ENCODE results near the gene VPS13D. TPM values are rescaled to one million over a fixed set of nuclear protein-coding genes. Genes with fewer than 3 reads are reported as not detected.

Gene VPS13D
- total RNA-seq, 4 donors from 2014 or later, result 60.9 to 91.6 (median 71.6) TPM

- no peak for TF ChIP-seq CTCF (IDR thresholded peaks at IDR 0.05 in 4 of 5, conservative IDR thresholded peaks at IDR 0.05 in 1 of 5)
- TF ChIP-seq POLR2A (IDR thresholded peaks at IDR 0.05), result no peak
- intact Hi-C loops (cut with DNase I; ENCODE audit: low total_unique reads) (no loop called here), in situ Hi-C loops (cut with MboI; ENCODE audit: low sequenced_read_pairs in 4 of 4) (no loop called here)
- no peaks in the 10 kb centered on the region for H3K9me3 ChIP-seq
- ATAC-seq (no peak), DNase-seq (no peak)
- no peak overlapping the region for H3K27ac ChIP-seq
- H3K4me3 ChIP-seq, result no peak overlapping the region
- H3K4me1 ChIP-seq, result peaks cover 44 to 46% of the 10 kb centered on the region in 2 donors
- peaks cover 0 to 13% of the 10 kb centered on the region in 2 donors for H3K36me3 ChIP-seq
- H3K27me3 ChIP-seq, result no peaks in the 10 kb centered on the region
Measured at GRCh38 chr1:12410351-12410750, 180.5 kb downstream of the VPS13D start.

- in situ Hi-C loops (cut with MboI; ENCODE audit: low sequenced_read_pairs in 4 of 4) (no loop called here), intact Hi-C loops (cut with DNase I; ENCODE audit: low total_unique reads) (no loop called here)
Measured at GRCh38 chr1:12411098-12411497, 181.3 kb downstream of the VPS13D start.

GRCh38 chr1:12411747-12412146, 181.9 kb downstream of the VPS13D start:
- in situ Hi-C loops (cut with MboI; ENCODE audit: low sequenced_read_pairs in 4 of 4), result no loop called here
- ATAC-seq (no peak), DNase-seq (no peak)
- Histone ChIP-seq H3K4me1 (peaks cover 32 to 34% of the 10 kb centered on the region in 2 donors), H3K27ac (no peak overlapping the region), H3K9me3 (no peaks in the 10 kb centered on the region), H3K4me3 (no peak overlapping the region), H3K27me3 (no peaks in the 10 kb centered on the region), H3K36me3 (peaks cover 0 to 15% of the 10 kb centered on the region in 2 donors)
- TF ChIP-seq POLR2A (IDR thresholded peaks at IDR 0.05) (no peak), CTCF (IDR thresholded peaks at IDR 0.05 in 4 of 5, conservative IDR thresholded peaks at IDR 0.05 in 1 of 5) (no peak)
- intact Hi-C loops (cut with DNase I; ENCODE audit: low total_unique reads), result no loop called here

More at GRCh38 chr1:12411098-12411497, 181.3 kb downstream of the VPS13D start:
- no peak for TF ChIP-seq CTCF (IDR thresholded peaks at IDR 0.05 in 4 of 5, conservative IDR thresholded peaks at IDR 0.05 in 1 of 5)
- no peak for TF ChIP-seq POLR2A (IDR thresholded peaks at IDR 0.05)
- no peaks in the 10 kb centered on the region for H3K27me3 ChIP-seq
- H3K4me1 ChIP-seq, result peaks cover 38 to 41% of the 10 kb centered on the region in 2 donors
- no peak overlapping the region for H3K27ac ChIP-seq
- no peak for ATAC-seq
- H3K9me3 ChIP-seq, result no peaks in the 10 kb centered on the region
- peaks cover 0 to 10% of the 10 kb centered on the region in 2 donors for H3K36me3 ChIP-seq
- H3K4me3 ChIP-seq, result no peak overlapping the region
- DNase-seq, result no peak

GRCh38 chr1:12412439-12412838, 182.6 kb downstream of the VPS13D start:
- intact Hi-C loops (cut with DNase I; ENCODE audit: low total_unique reads), result no loop called here

More at GRCh38 chr1:12412439-12412838, 182.6 kb downstream of the VPS13D start:
- peaks cover 25 to 27% of the 10 kb centered on the region in 2 donors for H3K4me1 ChIP-seq
- no peaks in the 10 kb centered on the region for H3K9me3 ChIP-seq
- H3K36me3 ChIP-seq, result peaks cover 0 to 22% of the 10 kb centered on the region in 2 donors
- no peak for DNase-seq
- H3K27me3 ChIP-seq, result no peaks in the 10 kb centered on the region
- H3K4me3 ChIP-seq, result no peak overlapping the region
- in situ Hi-C loops (cut with MboI; ENCODE audit: low sequenced_read_pairs in 4 of 4), result no loop called here
- H3K27ac ChIP-seq, result no peak overlapping the region
- no peak for ATAC-seq
- TF ChIP-seq CTCF (IDR thresholded peaks at IDR 0.05 in 4 of 5, conservative IDR thresholded peaks at IDR 0.05 in 1 of 5) (no peak), POLR2A (IDR thresholded peaks at IDR 0.05) (no peak)
